ENCODE results near the gene BID.

Gene BID

DNA sequence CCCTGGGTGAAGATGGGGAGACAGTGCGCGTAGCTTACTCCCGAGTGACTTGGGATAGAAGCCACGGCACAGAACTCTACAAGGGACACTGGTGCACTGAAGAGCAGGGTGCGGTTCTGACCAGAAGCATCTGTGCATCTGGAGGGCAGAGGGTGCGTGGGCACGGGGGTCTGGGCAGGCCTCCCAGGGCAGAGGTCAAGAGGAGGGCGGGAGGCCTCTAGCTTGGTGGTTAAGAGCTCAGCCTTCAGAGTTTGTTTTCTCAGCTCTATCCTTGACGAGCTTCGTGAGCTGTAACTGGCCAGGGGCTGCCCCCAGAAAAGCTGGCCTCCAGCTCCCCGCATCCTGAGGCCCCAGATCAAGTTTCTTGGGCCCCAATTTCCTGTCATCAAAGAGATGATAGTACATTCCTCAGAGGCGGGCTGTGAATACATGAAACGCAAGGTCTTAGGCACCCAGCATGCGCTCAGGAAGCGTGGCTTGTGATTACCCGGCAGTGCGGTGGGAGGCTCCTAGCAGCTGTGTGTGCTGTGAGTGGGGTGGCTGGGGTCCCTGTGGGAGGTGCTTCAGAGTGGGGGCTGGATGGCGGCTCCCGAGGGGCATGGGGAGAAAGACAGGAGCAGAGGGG, 6.0 kb upstream of the BID start:
- H3K4me1 ChIP-seq, result peaks cover 0 to 27% (median 12%) of the 10 kb centered on the region in 4 donors
- no peaks in the 10 kb centered on the region for H3K36me3 ChIP-seq
- TF ChIP-seq, protein P1, sequence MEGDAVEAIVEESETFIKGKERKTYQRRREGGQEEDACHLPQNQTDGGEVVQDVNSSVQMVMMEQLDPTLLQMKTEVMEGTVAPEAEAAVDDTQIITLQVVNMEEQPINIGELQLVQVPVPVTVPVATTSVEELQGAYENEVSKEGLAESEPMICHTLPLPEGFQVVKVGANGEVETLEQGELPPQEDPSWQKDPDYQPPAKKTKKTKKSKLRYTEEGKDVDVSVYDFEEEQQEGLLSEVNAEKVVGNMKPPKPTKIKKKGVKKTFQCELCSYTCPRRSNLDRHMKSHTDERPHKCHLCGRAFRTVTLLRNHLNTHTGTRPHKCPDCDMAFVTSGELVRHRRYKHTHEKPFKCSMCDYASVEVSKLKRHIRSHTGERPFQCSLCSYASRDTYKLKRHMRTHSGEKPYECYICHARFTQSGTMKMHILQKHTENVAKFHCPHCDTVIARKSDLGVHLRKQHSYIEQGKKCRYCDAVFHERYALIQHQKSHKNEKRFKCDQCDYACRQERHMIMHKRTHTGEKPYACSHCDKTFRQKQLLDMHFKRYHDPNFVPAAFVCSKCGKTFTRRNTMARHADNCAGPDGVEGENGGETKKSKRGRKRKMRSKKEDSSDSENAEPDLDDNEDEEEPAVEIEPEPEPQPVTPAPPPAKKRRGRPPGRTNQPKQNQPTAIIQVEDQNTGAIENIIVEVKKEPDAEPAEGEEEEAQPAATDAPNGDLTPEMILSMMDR (IDR thresholded peaks at IDR 0.05), result no peak
- intact Hi-C loops (cut with DNase I; ENCODE audit: low total_unique reads), result loop anchor here (10.0 kb wide), 1 partner anchor 225 kb away; no protein-coding TSS in a partner anchor
- H3K27ac ChIP-seq, result no peak overlapping the region
- H3K4me3 ChIP-seq, result no peak overlapping the region
- DNase-seq, result no peak
- no peaks in the 10 kb centered on the region for H3K9me3 ChIP-seq
- peaks cover 0 to 21% of the 10 kb centered on the region in 2 donors for H3K27me3 ChIP-seq

DNA sequence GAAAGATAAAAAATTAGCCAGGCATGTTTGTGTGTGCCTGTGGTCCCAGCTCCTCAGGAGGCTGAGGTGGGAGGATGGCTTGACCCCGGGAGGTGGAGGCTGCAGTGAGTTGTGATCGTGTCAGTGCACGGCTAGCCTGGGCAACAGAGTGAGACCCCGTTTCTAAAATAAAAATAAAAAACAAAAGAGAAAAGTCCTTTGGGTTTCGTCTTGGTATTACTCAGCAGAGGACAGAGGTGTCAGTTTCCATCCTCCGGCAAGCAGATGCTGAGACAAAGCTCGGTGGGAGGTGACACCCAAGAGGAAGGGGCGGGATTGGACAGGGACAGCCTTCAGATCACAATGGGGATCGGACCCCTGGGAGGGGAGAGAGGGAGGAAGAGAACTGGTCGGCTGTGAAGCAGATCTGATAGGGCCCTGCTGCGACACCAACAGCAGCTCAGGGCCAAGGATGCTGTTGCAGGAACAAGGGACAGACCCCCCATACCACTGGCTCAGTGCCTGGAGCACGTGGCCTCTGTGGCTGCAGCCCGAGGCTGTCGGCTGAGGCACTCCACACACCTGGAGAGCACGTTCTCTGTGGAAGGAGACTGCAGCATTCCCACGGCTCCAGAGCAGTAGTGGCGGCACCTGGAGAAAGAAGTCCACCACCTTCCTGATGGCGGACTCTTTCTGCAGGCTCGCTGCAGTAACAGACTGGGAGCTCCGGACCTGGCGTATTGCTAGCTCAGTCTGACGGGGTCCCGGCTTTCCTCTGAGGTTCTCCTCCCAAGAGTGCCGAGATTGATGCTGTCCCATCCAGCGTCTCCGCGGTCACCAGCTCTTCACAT, 5.2 kb upstream of the BID start:
- DNase-seq, result no peak
- intact Hi-C loops (cut with DNase I; ENCODE audit: low total_unique reads), result loop anchor here (10.0 kb wide), 1 partner anchor 225 kb away; no protein-coding TSS in a partner anchor
- H3K27me3 ChIP-seq, result peaks cover 0 to 22% of the 10 kb centered on the region in 2 donors
- H3K9me3 ChIP-seq, result no peaks in the 10 kb centered on the region
- H3K27ac ChIP-seq, result no peak overlapping the region
- H3K36me3 ChIP-seq, result no peaks in the 10 kb centered on the region
- no peak overlapping the region for H3K4me3 ChIP-seq
- peaks cover 0 to 27% (median 12%) of the 10 kb centered on the region in 4 donors for H3K4me1 ChIP-seq
- TF ChIP-seq, protein P1 (IDR thresholded peaks at IDR 0.05), result no peak

DNA sequence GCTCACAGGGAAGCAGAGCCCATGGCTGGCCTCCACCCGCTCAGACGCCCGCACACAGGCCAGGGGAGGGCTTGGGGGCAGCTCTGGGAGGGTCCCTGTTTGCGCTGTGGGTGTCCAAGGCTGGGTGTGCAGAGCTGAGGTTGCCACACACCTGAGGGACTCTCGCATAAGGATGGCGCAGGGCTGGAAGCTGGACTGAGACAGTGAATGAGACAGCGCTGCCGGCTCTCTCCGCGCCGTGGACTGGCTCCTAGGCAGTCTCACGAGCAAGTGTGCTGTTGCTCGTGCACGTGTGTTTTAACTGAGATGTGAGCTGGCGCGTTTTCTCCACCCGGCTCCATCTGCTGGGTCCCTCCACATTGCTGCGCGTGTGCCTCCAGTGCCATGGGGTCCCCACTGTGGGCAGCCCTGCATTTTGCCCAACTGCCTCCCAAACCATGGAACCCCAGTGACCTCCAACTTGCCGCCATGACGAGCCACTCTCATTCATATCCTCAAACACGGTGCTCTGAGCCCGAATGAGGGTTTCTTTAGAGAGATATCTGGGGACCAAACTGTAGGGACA, 4.2 kb upstream of the BID start:
- TF ChIP-seq, protein P1 (IDR thresholded peaks at IDR 0.05), result no peak
- H3K36me3 ChIP-seq, result no peaks in the 10 kb centered on the region
- H3K27ac ChIP-seq, result no peak overlapping the region
- peaks cover 0 to 37% (median 19%) of the 10 kb centered on the region in 4 donors for H3K4me1 ChIP-seq
- H3K27me3 ChIP-seq, result peaks cover 0 to 28% of the 10 kb centered on the region in 2 donors
- intact Hi-C loops (cut with DNase I; ENCODE audit: low total_unique reads), result no loop called here
- H3K9me3 ChIP-seq, result no peaks in the 10 kb centered on the region
- H3K4me3 ChIP-seq, result no peak overlapping the region
- no peak for DNase-seq

DNA sequence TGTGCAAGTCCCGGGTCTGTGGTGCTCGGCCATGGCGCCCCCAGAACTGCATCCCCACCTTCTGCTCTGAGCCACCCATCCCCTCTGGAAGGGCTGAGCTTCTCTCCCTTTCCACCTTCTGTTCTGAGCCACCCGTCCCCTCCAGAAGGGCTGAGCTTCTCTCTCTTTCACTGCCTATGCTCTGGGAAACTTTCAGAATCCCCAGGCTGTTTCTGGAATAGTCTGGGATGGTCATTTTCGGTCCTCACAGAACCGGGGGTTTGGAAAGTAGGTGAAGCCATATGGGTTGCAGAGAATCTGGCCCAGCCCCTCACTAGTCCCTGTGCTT, 3.4 kb upstream of the BID start:
- no peaks in the 10 kb centered on the region for H3K36me3 ChIP-seq
- intact Hi-C loops (cut with DNase I; ENCODE audit: low total_unique reads), result no loop called here
- no peaks in the 10 kb centered on the region for H3K9me3 ChIP-seq
- peaks cover 0 to 36% (median 22%) of the 10 kb centered on the region in 4 donors for H3K4me1 ChIP-seq
- DNase-seq, result no peak
- H3K27ac ChIP-seq, result no peak overlapping the region
- peaks cover 0 to 35% of the 10 kb centered on the region in 2 donors for H3K27me3 ChIP-seq
- TF ChIP-seq, protein P1 (IDR thresholded peaks at IDR 0.05), result no peak
- peak overlapping the region; percentile 21 to 27 for H3K4me3 ChIP-seq

DNA sequence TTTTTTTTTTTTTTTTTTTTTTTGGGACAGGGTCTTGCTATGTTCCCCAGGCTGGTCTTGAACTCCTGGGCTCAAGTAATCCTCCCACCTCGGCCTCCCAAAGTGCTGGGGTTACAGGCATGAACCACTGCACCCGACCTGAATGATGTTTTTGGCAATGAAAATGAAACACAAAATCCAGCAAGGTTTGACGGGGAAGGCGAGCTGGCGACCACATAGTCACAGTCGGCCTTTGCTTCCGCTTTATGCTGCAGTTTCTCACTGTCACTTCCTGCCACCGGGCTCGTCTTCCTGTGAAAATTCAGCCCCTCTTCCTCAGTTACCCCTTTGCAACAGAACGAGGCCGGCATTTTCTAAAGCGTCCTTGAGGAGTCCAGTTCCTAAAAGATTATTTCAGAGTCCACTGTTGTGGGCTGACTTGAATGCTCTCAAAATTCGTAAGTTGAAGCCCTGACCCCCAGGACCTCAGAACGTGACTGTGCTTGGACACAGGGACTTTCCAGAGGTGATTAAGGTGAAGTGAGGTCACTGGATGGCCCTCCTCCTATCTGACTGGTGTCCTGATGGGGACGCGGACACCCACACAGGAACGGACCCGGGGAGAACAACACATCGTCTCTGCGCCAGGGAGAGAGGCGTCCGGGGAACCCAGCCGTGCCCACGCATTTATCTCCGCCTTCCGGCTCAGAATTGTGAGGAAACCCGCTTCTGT, 2.9 kb upstream of the BID start:
- H3K4me1 ChIP-seq, result peaks cover 0 to 32% (median 22%) of the 10 kb centered on the region in 4 donors
- TF ChIP-seq, protein P1 (IDR thresholded peaks at IDR 0.05), result no peak
- peaks cover 0 to 35% of the 10 kb centered on the region in 2 donors for H3K27me3 ChIP-seq
- no peak overlapping the region for H3K27ac ChIP-seq
- no peaks in the 10 kb centered on the region for H3K36me3 ChIP-seq
- H3K4me3 ChIP-seq, result peak overlapping the region; percentile 21 to 27
- H3K9me3 ChIP-seq, result no peaks in the 10 kb centered on the region
- intact Hi-C loops (cut with DNase I; ENCODE audit: low total_unique reads), result no loop called here
- no peak for DNase-seq
